Gastroesophageal sphincter (tissue), 4 donors: ENCODE results near the gene EPHB3. TPM values are rescaled to one million over a fixed set of nuclear protein-coding genes. Genes with fewer than 3 reads are reported as not detected.

Source experiments
- ATAC-seq: fragments of 150-250 bp; one replicate; pipeline ENCODE4 v1.9.1; 2016; ENCODE audit warnings: mild to moderate bottlenecking, moderate library complexity
- H3K27ac ChIP-seq, 4 donors: fragments of 200-600 bp; sonication (generic) in 3 of 4; 1 replicate in 3 of 4; 2 replicates in 1 of 4; pipeline ENCODE4 v1.5.1; 2016 to 2019
- H3K27me3 ChIP-seq: fragments of 200-600 bp; sonication (generic); one replicate; pipeline ENCODE4 v1.5.1; 2019
- H3K36me3 ChIP-seq, 2 donors: fragments of 200-600 bp; sonication (generic); one replicate each; pipeline ENCODE4 v1.5.1; 2019; ENCODE audit warnings: control low read depth in 1 of 2
- H3K4me1 ChIP-seq, 3 donors: fragments of 200-600 bp; sonication (generic); 1 replicate in 2 of 3; 2 replicates in 1 of 3; pipeline ENCODE4 v1.5.1; 2016 to 2019; ENCODE audit warnings: control low read depth in 2 of 3
- H3K4me3 ChIP-seq, 2 donors: fragments of 200-600 bp; sonication (generic); one replicate each; pipeline ENCODE4 v1.5.1; 2019; ENCODE audit warnings: mild to moderate bottlenecking in 1 of 2, moderate library complexity in 1 of 2
- H3K9me3 ChIP-seq, 3 donors: fragments of 200-600 bp; sonication (generic); one replicate each; pipeline ENCODE4 v1.5.1; 2017 to 2019; ENCODE audit warnings: control low read depth in 2 of 3
- EP300 ChIP-seq: sonication (generic); formaldehyde crosslinking; IDR thresholded peaks from one replicate; pipeline ENCODE4 v1.6.1; 2017; ENCODE audit warnings: antibody characterized with exemption, mild to moderate bottlenecking
- POLR2A ChIP-seq, 2 donors: fragments of 450-650 bp; IDR thresholded peaks; one replicate each; pipeline ENCODE4 v1.6.1; 2017; ENCODE audit warnings: antibody characterized with exemption in 2 of 2, mild to moderate bottlenecking in 2 of 2, moderate library complexity in 1 of 2
- POLR2AphosphoS5 ChIP-seq: sonication (generic); formaldehyde crosslinking; IDR thresholded peaks from one replicate; pipeline ENCODE4 v1.6.1; 2017; ENCODE audit warnings: antibody characterized with exemption
- WGBS, 2 donors: methylation state at CpG; one replicate each; pipeline ENCODE4 v1.1.5; 2018; ENCODE audit warnings: low coverage in 1 of 2; 5-methylcytosine and 5-hydroxymethylcytosine counted together
- total RNA-seq, 4 donors: library from RNA; depleted of rRNA; stranded (reverse); fragments of >200 nt; gene quantifications; one replicate each; pipeline ENCODE4 v1.1.0, GENCODE V29; 2016
- TF ChIP-seq, protein P1 (sequence below), 4 experiments: fragments of 200-600 bp in 2 of 4; fragments of 450-650 bp in 2 of 4; sonication (generic) in 1 of 4; IDR thresholded peaks; one replicate each; pipeline ENCODE4 v1.5.1; 2017 to 2019; ENCODE audit warnings: antibody characterized with exemption in 4 of 4, mild to moderate bottlenecking in 2 of 4, moderate library complexity in 2 of 4

The EPHB3 gene
- total RNA-seq, 4 donors from 2014 or later, result 3.1 to 10.6 (median 4.6) TPM

DNA sequence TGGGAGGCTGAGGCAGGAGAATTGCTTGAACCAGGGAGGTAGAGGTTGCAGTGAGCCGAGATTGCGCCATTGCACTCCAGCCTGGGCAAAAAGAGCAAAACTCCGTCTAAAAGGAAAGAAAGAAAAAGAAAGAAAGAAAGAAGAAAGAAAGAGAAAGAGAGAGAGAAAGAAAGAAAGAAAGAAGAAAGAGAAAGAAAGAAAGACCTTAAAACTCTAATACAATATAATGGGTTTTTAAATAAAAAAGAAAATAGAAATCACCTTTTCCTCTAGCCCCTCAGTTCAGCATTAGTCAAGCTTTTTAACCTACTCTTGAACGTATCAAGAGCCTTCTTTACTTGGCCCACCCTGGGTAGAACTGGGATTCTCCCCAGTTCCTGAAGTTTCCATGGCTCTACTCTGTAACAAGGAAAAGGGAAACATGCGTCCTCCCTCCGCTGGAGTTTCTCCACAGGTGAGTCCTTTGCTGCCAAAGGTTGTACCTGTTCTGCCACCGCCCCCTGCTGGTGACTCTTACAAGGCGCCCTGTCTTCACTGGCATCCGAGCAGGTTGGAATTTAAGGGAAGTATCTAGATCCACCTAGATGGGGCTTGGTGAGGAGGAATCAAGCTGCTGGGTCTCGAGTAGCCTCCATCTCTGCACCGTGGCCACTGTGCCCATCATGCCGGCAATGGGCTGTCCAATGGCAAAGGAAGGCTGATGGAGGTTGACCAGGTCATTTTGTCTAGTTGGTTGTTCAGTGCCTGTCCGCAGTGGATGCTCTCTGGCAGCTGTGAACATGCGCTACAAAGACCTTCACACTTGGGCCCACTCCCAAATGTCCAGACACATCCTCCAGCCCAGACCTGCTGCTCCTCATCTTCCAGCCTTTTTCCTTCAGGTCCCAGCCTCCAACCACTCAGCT, 20.6 kb upstream of the EPHB3 start:
- H3K27ac ChIP-seq, result no peak overlapping the region
- WGBS, 2 donors, result 14 to 35% methylated on average over 2 to 14 of the region's 14 CpGs
- peaks cover 80% of the 10 kb centered on the region for H3K27me3 ChIP-seq
- H3K36me3 ChIP-seq, result no peaks in the 10 kb centered on the region
- ATAC-seq, result peak; percentile 23
- H3K4me3 ChIP-seq, result no peak overlapping the region
- peaks cover 0 to 6% (median 3%) of the 10 kb centered on the region in 3 donors for H3K4me1 ChIP-seq
- TF ChIP-seq, protein P1, sequence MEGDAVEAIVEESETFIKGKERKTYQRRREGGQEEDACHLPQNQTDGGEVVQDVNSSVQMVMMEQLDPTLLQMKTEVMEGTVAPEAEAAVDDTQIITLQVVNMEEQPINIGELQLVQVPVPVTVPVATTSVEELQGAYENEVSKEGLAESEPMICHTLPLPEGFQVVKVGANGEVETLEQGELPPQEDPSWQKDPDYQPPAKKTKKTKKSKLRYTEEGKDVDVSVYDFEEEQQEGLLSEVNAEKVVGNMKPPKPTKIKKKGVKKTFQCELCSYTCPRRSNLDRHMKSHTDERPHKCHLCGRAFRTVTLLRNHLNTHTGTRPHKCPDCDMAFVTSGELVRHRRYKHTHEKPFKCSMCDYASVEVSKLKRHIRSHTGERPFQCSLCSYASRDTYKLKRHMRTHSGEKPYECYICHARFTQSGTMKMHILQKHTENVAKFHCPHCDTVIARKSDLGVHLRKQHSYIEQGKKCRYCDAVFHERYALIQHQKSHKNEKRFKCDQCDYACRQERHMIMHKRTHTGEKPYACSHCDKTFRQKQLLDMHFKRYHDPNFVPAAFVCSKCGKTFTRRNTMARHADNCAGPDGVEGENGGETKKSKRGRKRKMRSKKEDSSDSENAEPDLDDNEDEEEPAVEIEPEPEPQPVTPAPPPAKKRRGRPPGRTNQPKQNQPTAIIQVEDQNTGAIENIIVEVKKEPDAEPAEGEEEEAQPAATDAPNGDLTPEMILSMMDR (IDR thresholded peaks at IDR 0.05), result peak; percentile 18 to 59 (median 32)
- no peak for TF ChIP-seq EP300
- no peaks in the 10 kb centered on the region for H3K9me3 ChIP-seq

DNA sequence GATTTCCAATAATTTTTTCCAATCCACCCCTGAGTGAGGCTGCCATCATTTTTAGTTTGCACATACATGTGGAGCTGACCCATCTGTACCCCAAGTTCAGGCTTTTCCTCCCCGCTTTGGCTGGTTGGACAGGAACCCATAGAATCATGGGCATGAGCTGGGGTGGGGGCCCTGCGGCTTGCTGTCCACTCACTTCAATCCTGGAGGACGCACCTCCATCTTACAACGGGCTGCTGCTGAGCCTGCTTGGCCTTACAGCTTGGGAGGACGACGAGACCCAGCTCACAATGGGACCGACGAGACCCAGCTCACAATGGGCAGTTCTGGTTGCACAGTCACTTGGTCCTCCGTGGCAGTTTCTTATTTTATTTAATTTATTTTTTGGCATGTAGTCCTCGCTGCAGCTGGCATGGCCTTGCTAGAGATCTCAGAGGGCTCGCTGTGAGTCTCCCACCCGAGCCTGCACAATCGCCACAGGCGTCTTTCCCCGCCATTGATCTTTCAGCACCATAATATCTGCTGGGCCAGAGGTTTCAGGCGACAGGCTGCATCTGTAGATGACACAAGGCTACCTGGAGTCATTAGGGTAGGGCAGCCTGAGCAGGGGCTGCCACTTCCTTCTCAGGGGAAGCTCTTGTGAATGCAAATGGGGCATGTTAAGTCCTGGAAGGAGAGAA, 19.6 kb upstream of the EPHB3 start:
- Histone ChIP-seq H3K9me3 (no peaks in the 10 kb centered on the region), H3K27ac (no peak overlapping the region), H3K27me3 (peaks cover 76% of the 10 kb centered on the region), H3K4me1 (peaks cover 0 to 6% (median 3%) of the 10 kb centered on the region in 3 donors), H3K36me3 (no peaks in the 10 kb centered on the region), H3K4me3 (no peak overlapping the region)
- no peak for TF ChIP-seq EP300
- TF ChIP-seq POLR2A (IDR thresholded peaks at IDR 0.05), result no peak
- TF ChIP-seq, protein P1 (IDR thresholded peaks at IDR 0.05), result no peak
- WGBS, 2 donors, result 50 to 62% methylated on average over 3 to 4 of the region's 16 CpGs
- no peak for ATAC-seq

DNA sequence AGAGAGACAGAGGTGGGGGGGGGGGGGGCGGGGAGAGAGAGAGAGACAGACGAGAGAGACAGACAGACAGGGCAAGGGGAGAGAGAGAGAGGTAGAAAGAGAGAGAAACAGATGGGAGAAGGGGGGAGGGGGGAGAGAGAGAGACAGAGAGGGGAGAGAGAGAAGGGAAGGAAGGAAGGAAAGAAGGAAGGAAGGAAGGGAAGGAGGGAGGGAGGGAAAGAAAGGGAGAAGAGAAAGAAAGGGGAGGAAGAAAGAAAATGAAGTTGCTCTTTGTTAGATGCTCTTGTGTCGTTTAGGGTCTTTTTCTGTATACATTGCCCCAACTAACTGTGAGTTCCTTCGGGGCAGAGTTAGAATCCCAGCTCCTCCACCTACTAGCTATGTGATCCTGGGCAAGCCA, 19.0 kb upstream of the EPHB3 start:
- Histone ChIP-seq H3K4me1 (peaks cover 0 to 6% (median 3%) of the 10 kb centered on the region in 3 donors), H3K9me3 (no peaks in the 10 kb centered on the region), H3K27me3 (peaks cover 77% of the 10 kb centered on the region), H3K27ac (no peak overlapping the region), H3K36me3 (no peaks in the 10 kb centered on the region), H3K4me3 (no peak overlapping the region)
- 32 to 66% methylated on average over 2 to 3 of the region's 4 CpGs for WGBS, 2 donors
- no peak for ATAC-seq
- TF ChIP-seq, protein P1 (IDR thresholded peaks at IDR 0.05), result no peak

DNA sequence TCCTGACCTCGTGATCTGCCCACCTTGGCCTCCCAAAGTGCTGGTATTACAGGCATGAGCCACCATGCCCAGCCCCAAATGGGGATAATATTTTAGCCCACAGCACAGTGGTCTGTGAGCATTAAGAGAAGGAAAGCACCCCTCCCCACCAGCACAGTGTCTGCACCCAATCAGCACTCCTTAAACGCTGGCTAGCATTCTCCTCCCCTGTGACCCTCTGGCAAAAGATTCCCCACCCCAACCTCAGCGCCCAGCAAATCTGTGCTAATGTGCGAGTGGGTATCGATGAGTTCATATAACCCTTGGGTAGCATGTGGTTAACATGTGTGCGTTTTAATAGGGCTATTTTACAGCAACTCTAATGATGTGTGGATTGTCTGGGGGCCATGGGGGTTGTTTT, 18.3 kb upstream of the EPHB3 start:
- 67 to 83% methylated on average over 1 to 5 of the region's 6 CpGs for WGBS, 2 donors
- peaks cover 0 to 6% (median 3%) of the 10 kb centered on the region in 3 donors for H3K4me1 ChIP-seq
- peaks cover 71% of the 10 kb centered on the region for H3K27me3 ChIP-seq
- ATAC-seq, result no peak
- no peaks in the 10 kb centered on the region for H3K36me3 ChIP-seq
- H3K4me3 ChIP-seq, result no peak overlapping the region
- H3K9me3 ChIP-seq, result no peaks in the 10 kb centered on the region
- TF ChIP-seq POLR2AphosphoS5 (no peak), POLR2A (IDR thresholded peaks at IDR 0.05) (no peak), EP300 (no peak)
- TF ChIP-seq, protein P1 (IDR thresholded peaks at IDR 0.05), result no peak
- no peak overlapping the region for H3K27ac ChIP-seq
